Parathyroid adenoma (tissue), 2 donors: ENCODE data around the gene ACAN.

Source experiments
- H2AFZ ChIP-seq: fragments of 300-600 bp; sonication (generic); one replicate; pipeline ENCODE4 v1.7.0; 2017; ENCODE audit warnings: antibody characterized with exemption, mild to moderate bottlenecking
- H3K27ac ChIP-seq: fragments of 300-600 bp; sonication (generic); one replicate; pipeline ENCODE4 v1.7.0; 2017
- H3K27me3 ChIP-seq: fragments of 300-600 bp; sonication (generic); one replicate; pipeline ENCODE4 v1.7.0; 2017; ENCODE audit warnings: low read length; ENCODE audit not compliant: control insufficient read depth, insufficient read depth
- H3K36me3 ChIP-seq: fragments of 300-600 bp; sonication (generic); one replicate; pipeline ENCODE4 v1.7.0; 2017; ENCODE audit warnings: low read length; ENCODE audit not compliant: control insufficient read depth, insufficient read depth
- H3K4me1 ChIP-seq: fragments of 300-600 bp; sonication (generic); one replicate; pipeline ENCODE4 v1.7.0; 2017; ENCODE audit warnings: control low read depth
- H3K4me2 ChIP-seq: fragments of 300-600 bp; sonication (generic); one replicate; pipeline ENCODE4 v1.7.0; 2017; ENCODE audit warnings: low read length
- H3K4me3 ChIP-seq: fragments of 300-600 bp; sonication (generic); one replicate; pipeline ENCODE4 v1.7.0; 2017; ENCODE audit warnings: low read depth, low read length
- H3K79me2 ChIP-seq: fragments of 300-600 bp; sonication (generic); one replicate; pipeline ENCODE4 v1.7.0; 2017; ENCODE audit warnings: control low read depth
- H3K9ac ChIP-seq: fragments of 300-600 bp; sonication (generic); one replicate; pipeline ENCODE4 v1.7.0; 2017; ENCODE audit warnings: mild to moderate bottlenecking
- H3K9me3 ChIP-seq: fragments of 300-600 bp; sonication (generic); one replicate; pipeline ENCODE4 v1.7.0; 2017; ENCODE audit warnings: low read length; ENCODE audit not compliant: control insufficient read depth
- TF ChIP-seq, protein P1 (sequence below): fragments of 300-600 bp; sonication (generic); IDR thresholded peaks from one replicate; pipeline ENCODE4 v1.7.0; 2017; ENCODE audit warnings: antibody characterized with exemption, mild to moderate bottlenecking
- donor health status: primary hyperparathyroidism.

The ACAN gene

DNA sequence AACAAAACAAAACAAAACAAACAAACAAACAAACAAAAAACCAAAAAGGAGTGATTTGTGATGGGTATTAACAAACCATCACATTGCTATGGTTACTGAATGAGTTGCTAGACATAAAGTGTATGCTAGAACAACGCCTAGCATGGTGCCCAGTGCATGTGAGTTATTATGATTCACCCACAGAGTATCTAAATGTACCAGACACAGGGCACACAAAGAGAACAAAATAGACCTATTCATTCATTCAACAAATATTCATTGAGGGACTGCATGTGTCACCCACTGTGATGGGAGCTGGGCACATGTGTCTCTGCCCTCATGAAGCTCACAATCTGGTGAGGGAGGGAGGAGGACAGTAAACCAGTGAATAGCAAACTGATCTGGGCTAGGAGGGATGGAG, 11.6 kb upstream of the ACAN start:
- no peaks in the 10 kb centered on the region for H3K9me3 ChIP-seq
- no peaks in the 10 kb centered on the region for H3K4me1 ChIP-seq
- no peak overlapping the region for H2AFZ ChIP-seq
- H3K4me2 ChIP-seq: no peak overlapping the region
- TF ChIP-seq, protein P1, sequence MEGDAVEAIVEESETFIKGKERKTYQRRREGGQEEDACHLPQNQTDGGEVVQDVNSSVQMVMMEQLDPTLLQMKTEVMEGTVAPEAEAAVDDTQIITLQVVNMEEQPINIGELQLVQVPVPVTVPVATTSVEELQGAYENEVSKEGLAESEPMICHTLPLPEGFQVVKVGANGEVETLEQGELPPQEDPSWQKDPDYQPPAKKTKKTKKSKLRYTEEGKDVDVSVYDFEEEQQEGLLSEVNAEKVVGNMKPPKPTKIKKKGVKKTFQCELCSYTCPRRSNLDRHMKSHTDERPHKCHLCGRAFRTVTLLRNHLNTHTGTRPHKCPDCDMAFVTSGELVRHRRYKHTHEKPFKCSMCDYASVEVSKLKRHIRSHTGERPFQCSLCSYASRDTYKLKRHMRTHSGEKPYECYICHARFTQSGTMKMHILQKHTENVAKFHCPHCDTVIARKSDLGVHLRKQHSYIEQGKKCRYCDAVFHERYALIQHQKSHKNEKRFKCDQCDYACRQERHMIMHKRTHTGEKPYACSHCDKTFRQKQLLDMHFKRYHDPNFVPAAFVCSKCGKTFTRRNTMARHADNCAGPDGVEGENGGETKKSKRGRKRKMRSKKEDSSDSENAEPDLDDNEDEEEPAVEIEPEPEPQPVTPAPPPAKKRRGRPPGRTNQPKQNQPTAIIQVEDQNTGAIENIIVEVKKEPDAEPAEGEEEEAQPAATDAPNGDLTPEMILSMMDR: no peak
- no peaks in the 10 kb centered on the region for H3K36me3 ChIP-seq
- no peak overlapping the region for H3K27ac ChIP-seq
- no peaks in the 10 kb centered on the region for H3K79me2 ChIP-seq
- H3K4me3 ChIP-seq: no peak overlapping the region
- H3K9ac ChIP-seq: no peak overlapping the region
- H3K27me3 ChIP-seq: no peaks in the 10 kb centered on the region

DNA sequence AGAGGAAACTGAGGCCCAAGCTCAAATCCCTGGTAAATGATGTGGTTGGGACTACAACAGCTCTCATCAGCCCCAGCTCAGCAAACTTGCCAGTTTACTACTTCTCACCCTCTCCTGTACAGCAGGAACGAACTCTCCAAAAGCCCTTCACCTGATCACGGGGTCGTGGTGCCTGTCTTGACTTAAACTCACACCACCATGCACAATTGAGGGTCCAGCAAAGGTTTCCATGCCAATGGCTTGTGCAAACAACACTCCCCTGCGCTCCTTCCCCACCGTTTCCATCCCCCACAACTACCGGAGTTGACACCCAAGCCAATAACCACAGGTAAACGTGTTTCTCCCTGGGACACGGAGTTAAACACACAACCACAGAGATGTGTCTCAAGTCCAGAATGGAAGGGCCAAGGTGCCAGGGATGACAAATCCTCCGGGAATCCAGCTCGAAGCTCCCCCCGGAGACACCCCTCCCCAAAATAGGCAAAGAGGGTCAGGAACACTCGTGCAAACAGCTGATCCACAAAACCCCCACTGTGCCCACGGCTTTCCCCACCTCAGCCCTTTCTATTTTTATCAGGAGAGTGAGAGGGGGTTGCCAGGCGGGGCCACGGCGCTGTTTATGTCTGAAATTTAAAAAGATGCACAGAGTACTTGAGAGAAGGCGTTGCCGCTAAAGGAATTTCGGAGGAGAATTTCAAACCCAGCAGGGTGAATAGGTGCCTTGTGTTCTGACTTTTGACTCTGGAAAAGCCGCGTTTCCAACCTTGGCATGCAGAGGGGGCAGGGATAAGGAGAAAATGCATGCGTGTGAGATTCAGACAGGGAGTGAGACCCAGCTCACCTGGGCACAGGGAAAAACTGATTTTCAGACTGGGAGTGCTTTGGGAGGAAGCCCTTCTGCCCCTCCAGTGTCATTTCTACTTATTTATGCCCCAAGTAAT, 10.6 kb upstream of the ACAN start:
- Histone ChIP-seq H3K27ac (no peak overlapping the region), H3K4me1 (no peaks in the 10 kb centered on the region), H3K36me3 (no peaks in the 10 kb centered on the region), H3K79me2 (no peaks in the 10 kb centered on the region), H3K4me3 (no peak overlapping the region), H3K9me3 (no peaks in the 10 kb centered on the region), H2AFZ (no peak overlapping the region), H3K27me3 (no peaks in the 10 kb centered on the region), H3K4me2 (no peak overlapping the region), H3K9ac (no peak overlapping the region)
- TF ChIP-seq, protein P1: no peak

DNA sequence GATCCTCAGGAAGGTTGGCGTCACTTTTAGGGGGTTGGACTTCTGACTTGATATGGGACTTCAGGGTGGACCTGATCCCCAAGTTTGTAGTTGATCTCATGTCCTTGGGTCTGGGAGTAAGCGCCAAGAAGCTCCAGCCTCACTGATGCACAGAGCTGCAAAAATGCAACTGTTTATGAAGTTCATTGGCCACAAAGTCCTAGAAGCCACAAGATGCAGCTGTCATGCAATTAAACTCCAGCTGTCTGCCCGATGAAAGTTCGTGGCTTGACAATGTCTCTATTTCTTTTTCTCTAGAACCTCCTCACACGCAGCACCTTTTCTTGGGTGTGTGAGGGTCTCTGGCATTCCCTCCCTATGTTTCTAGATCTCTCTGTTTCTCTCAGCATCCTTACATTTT, 9.2 kb upstream of the ACAN start:
- no peaks in the 10 kb centered on the region for H3K79me2 ChIP-seq
- H3K27me3 ChIP-seq: no peaks in the 10 kb centered on the region
- no peak overlapping the region for H3K4me3 ChIP-seq
- H3K4me1 ChIP-seq: no peaks in the 10 kb centered on the region
- H3K27ac ChIP-seq: no peak overlapping the region
- TF ChIP-seq, protein P1: no peak
- no peak overlapping the region for H3K4me2 ChIP-seq
- H2AFZ ChIP-seq: no peak overlapping the region
- no peak overlapping the region for H3K9ac ChIP-seq
- H3K9me3 ChIP-seq: no peaks in the 10 kb centered on the region
- H3K36me3 ChIP-seq: no peaks in the 10 kb centered on the region

DNA sequence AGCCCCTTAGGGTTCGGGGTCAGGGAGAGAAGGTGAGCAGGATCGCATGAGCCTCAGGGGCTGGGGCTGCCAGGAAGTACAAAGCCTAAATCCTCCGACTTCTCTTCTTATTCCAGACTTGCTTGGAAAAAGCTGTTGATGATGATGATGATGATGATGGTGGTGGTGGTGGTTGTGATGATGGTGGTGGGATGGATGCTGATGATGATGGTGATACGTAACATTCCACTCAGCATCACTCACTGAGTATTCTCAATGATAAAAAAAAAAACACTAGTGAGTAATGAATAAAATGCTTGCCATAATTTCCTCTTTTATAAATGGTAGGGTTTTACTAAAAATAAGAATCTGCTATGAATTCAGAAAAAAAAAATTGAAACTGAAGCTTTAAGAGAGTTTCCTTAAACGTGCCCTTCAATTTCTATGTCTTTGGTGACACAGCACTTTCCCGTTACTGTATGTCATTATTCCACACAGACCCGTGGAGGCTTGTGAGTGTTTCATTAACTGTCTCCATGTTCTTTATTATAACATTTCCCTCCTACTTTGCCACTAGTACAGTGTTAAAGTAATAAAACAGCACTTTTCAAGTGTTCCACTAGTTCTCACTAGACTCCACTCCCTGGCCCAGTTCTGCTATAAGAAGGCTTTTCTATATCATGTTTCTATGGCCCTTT, 5.4 kb upstream of the ACAN start:
- no peak overlapping the region for H3K4me2 ChIP-seq
- H3K36me3 ChIP-seq: no peaks in the 10 kb centered on the region
- no peaks in the 10 kb centered on the region for H3K79me2 ChIP-seq
- no peak overlapping the region for H3K9ac ChIP-seq
- no peaks in the 10 kb centered on the region for H3K4me1 ChIP-seq
- H3K4me3 ChIP-seq: no peak overlapping the region
- H3K9me3 ChIP-seq: no peaks in the 10 kb centered on the region
- no peak overlapping the region for H2AFZ ChIP-seq
- no peaks in the 10 kb centered on the region for H3K27me3 ChIP-seq
- TF ChIP-seq, protein P1: no peak
- no peak overlapping the region for H3K27ac ChIP-seq
